Liver (tissue), 3 donors: ENCODE data around the gene PDCD2L.

Experiments
- EGR1 ChIP-seq, 2 donors: IDR thresholded peaks; 2 replicates each; pipeline ENCODE4 v1.6.1; 2016 to 2018; ENCODE audit warnings: antibody characterized with exemption in 2 of 2, low read depth in 2 of 2
- FOXA2 ChIP-seq: IDR thresholded peaks from 2 replicates; pipeline ENCODE4 v1.6.1; 2016; ENCODE audit warnings: antibody characterized with exemption
- GABPA ChIP-seq, 2 donors: IDR thresholded peaks in 1 of 2; conservative IDR thresholded peaks in 1 of 2; 2 replicates each; pipeline ENCODE4 v1.6.1; 2016; ENCODE audit warnings: antibody characterized with exemption in 2 of 2, mild to moderate bottlenecking in 1 of 2, moderate library complexity in 1 of 2
- JUND ChIP-seq, 2 donors: IDR thresholded peaks; 2 replicates each; pipeline ENCODE4 v1.6.1; 2016; ENCODE audit warnings: antibody characterized with exemption in 2 of 2
- RAD21 ChIP-seq, 2 donors: IDR thresholded peaks; 2 replicates each; pipeline ENCODE4 v1.6.1; 2016; ENCODE audit warnings: antibody characterized with exemption in 2 of 2, mild to moderate bottlenecking in 2 of 2
- REST ChIP-seq: IDR thresholded peaks from 2 replicates; pipeline ENCODE4 v1.6.1; 2016; ENCODE audit warnings: antibody characterized with exemption, mild to moderate bottlenecking
- RXRA ChIP-seq, 2 donors: IDR thresholded peaks; 2 replicates each; pipeline ENCODE4 v1.6.1; 2017 to 2018; ENCODE audit warnings: antibody characterized with exemption in 2 of 2, mild to moderate bottlenecking in 1 of 2
- SP1 ChIP-seq: IDR thresholded peaks from 2 replicates; pipeline ENCODE4 v1.6.1; 2018; ENCODE audit warnings: antibody characterized with exemption, mild to moderate bottlenecking
- TAF1 ChIP-seq: conservative IDR thresholded peaks from 2 replicates; pipeline ENCODE4 v1.6.1; 2016; ENCODE audit warnings: antibody characterized with exemption, mild to moderate bottlenecking
- TF ChIP-seq, protein P1 (sequence below): fragments of 150-350 bp; IDR thresholded peaks from 2 replicates; pipeline ENCODE4 v1.5.1; 2017; ENCODE audit warnings: improper control_type of control experiment, low read depth, low read length; ENCODE audit not compliant: missing input control
- TF ChIP-seq, protein P2 (sequence below): IDR thresholded peaks from 2 replicates; pipeline ENCODE4 v1.6.1; 2016; ENCODE audit warnings: antibody characterized with exemption
- TF ChIP-seq, protein P3 (sequence below): IDR thresholded peaks from 2 replicates; pipeline ENCODE4 v1.6.1; 2016; ENCODE audit warnings: antibody characterized with exemption
- TF ChIP-seq, protein P4 (sequence below): IDR thresholded peaks from 2 replicates; pipeline ENCODE4 v1.6.1; 2016; ENCODE audit warnings: antibody characterized with exemption
- donor health status: healthy.
- donor health status: healthy.

- TF ChIP-seq, protein P1, sequence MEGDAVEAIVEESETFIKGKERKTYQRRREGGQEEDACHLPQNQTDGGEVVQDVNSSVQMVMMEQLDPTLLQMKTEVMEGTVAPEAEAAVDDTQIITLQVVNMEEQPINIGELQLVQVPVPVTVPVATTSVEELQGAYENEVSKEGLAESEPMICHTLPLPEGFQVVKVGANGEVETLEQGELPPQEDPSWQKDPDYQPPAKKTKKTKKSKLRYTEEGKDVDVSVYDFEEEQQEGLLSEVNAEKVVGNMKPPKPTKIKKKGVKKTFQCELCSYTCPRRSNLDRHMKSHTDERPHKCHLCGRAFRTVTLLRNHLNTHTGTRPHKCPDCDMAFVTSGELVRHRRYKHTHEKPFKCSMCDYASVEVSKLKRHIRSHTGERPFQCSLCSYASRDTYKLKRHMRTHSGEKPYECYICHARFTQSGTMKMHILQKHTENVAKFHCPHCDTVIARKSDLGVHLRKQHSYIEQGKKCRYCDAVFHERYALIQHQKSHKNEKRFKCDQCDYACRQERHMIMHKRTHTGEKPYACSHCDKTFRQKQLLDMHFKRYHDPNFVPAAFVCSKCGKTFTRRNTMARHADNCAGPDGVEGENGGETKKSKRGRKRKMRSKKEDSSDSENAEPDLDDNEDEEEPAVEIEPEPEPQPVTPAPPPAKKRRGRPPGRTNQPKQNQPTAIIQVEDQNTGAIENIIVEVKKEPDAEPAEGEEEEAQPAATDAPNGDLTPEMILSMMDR = no peak
- no peak for TF ChIP-seq REST
- TF ChIP-seq, protein P2, sequence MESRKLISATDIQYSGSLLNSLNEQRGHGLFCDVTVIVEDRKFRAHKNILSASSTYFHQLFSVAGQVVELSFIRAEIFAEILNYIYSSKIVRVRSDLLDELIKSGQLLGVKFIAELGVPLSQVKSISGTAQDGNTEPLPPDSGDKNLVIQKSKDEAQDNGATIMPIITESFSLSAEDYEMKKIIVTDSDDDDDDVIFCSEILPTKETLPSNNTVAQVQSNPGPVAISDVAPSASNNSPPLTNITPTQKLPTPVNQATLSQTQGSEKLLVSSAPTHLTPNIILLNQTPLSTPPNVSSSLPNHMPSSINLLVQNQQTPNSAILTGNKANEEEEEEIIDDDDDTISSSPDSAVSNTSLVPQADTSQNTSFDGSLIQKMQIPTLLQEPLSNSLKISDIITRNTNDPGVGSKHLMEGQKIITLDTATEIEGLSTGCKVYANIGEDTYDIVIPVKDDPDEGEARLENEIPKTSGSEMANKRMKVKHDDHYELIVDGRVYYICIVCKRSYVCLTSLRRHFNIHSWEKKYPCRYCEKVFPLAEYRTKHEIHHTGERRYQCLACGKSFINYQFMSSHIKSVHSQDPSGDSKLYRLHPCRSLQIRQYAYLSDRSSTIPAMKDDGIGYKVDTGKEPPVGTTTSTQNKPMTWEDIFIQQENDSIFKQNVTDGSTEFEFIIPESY = no peak
- TF ChIP-seq, protein P3, sequence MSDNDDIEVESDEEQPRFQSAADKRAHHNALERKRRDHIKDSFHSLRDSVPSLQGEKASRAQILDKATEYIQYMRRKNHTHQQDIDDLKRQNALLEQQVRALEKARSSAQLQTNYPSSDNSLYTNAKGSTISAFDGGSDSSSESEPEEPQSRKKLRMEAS = no peak
- no peak for TF ChIP-seq RXRA (IDR thresholded peaks at IDR 0.05)
- no peak for TF ChIP-seq SP1
- TF ChIP-seq JUND (IDR thresholded peaks at IDR 0.05) = no peak
- TF ChIP-seq RAD21 (IDR thresholded peaks at IDR 0.05) = no peak
- no peak for TF ChIP-seq FOXA2
- TF ChIP-seq EGR1 (IDR thresholded peaks at IDR 0.05; ENCODE audit: low read depth in 2 of 2) = no peak
- TF ChIP-seq TAF1 = no peak
- TF ChIP-seq, protein P4, sequence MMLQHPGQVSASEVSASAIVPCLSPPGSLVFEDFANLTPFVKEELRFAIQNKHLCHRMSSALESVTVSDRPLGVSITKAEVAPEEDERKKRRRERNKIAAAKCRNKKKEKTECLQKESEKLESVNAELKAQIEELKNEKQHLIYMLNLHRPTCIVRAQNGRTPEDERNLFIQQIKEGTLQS = no peak
- no peak for TF ChIP-seq GABPA (IDR thresholded peaks at IDR 0.05 in 1 of 2, conservative IDR thresholded peaks at IDR 0.05 in 1 of 2)
Observed at GRCh38 chr19:34355201-34355600, 49.0 kb upstream of the PDCD2L start.
